ENCODE data around the gene LFNG. TPM values are rescaled to one million over a fixed set of nuclear protein-coding genes. Genes with fewer than 3 reads are reported as not detected.

Gene LFNG
- polyA plus RNA-seq, 2 of the 4 experiments (the other 2 are of a cell fraction), result 2.3 to 7.3 TPM

GRCh38 chr7:2558629-2559282 is 39.2 kb downstream of the LFNG start, which contains the start of gene IQCE:
Gene IQCE (plus strand): TSS chr7:2558979. CDS start chr7:2559182, 203 bp downstream.
- H3K9me3 ChIP-seq, result no peaks in the 10 kb centered on the region
- whole genome bisulfite sequencing (ENCODE audit: missing lambda C conversion rate), result 5% methylated on average over 12 of the region's 66 CpGs
- H3K27ac ChIP-seq, result peak within 1 kb of the TSS; percentile 90 to 92
- CTCF ChIA-PET, result interaction anchor here (0.9 to 2.6 kb wide), 9 partner anchors 9 to 108 kb away, joined by 3 to 13 read pairs (median 3); no protein-coding TSS in a partner anchor
- H3K4me2 ChIP-seq, result peak within 1 kb of the TSS; percentile 73
- FAIRE-seq (no peak), ATAC-seq (peak; percentile 55 to 57), DNase-seq (ENCODE audit: low read depth in 1 of 2, low spot score in 1 of 2) (peak; percentile 77 to 90)
- peak within 1 kb of the TSS; percentile 97 for H3K4me3 ChIP-seq
- POLR2A ChIA-PET, result interaction anchor here (1.6 kb wide), 1 partner anchor 13 kb away, joined by 5 read pairs; no protein-coding TSS in a partner anchor
- H3K4me1 ChIP-seq, result peaks cover 22% of the 10 kb centered on the region
- TF ChIP-seq BCL3 (IDR thresholded peaks at IDR 0.05) (no peak), RAD21 (conservative IDR thresholded peaks at IDR 0.05 in 1 of 2, IDR thresholded peaks at IDR 0.05 in 1 of 2) (peak in 1 of 2 experiments; percentile 13; a peak in 1 of 5 replicates), FOXS1 (CRISPR knock-in tag; IDR thresholded peaks at IDR 0.05) (no peak), RFX5 (IDR thresholded peaks at IDR 0.05) (no peak), NR3C1 (IDR thresholded peaks at IDR 0.05) (no peak), TP53 (CRISPR knock-in tag; IDR thresholded peaks at IDR 0.05) (no peak), HES2 (IDR thresholded peaks at IDR 0.05) (no peak), RCOR1 (IDR thresholded peaks at IDR 0.05; ENCODE audit: low read depth, low read length) (no peak), JUN (IDR thresholded peaks at IDR 0.05) (peak in 1 of 2 experiments; percentile 59; a peak in 2 of 5 replicates), ZSCAN20 (CRISPR knock-in tag; IDR thresholded peaks at IDR 0.05) (no peak), MYC (IDR thresholded peaks at IDR 0.05; ENCODE audit: borderline replicate concordance, low read length) (no peak), ELK1 (IDR thresholded peaks at IDR 0.05; ENCODE audit: low read depth, low read length) (no peak), CHD2 (IDR thresholded peaks at IDR 0.05; ENCODE audit: low read length, partially characterized antibody) (no peak), KDM5A (IDR thresholded peaks at IDR 0.05) (no peak), PBX3 (IDR thresholded peaks at IDR 0.05) (no peak), SREBF2 (IDR thresholded peaks at IDR 0.05) (no peak), HMGXB4 (CRISPR knock-in tag; IDR thresholded peaks at IDR 0.05; ENCODE audit: borderline replicate concordance) (no peak), POLR2A (IDR thresholded peaks at IDR 0.05; ENCODE audit: low read length) (peak; percentile 25; the same call in 1 of the 2 replicates), MAZ (IDR thresholded peaks at IDR 0.05; ENCODE audit: borderline replicate concordance, low read depth, low read length) (no peak), NFE2L2 (conservative IDR thresholded peaks at IDR 0.05; ENCODE audit: low read length) (no peak), FOSL2 (IDR thresholded peaks at IDR 0.05) (no peak), FOSL2 (CRISPR knock-in tag; IDR thresholded peaks at IDR 0.05) (no peak), ZC3H11A (IDR thresholded peaks at IDR 0.05) (no peak), HDAC2 (IDR thresholded peaks at IDR 0.05) (0 out of 2 replicates have a peak, but pooled peaks have one; percentile 66), E2F6 (IDR thresholded peaks at IDR 0.05; ENCODE audit: borderline replicate concordance, low read depth) (no peak), SMC3 (IDR thresholded peaks at IDR 0.05) (no peak), ZFP36 (IDR thresholded peaks at IDR 0.05; ENCODE audit: borderline replicate concordance, partially characterized antibody) (no peak), ZNF302 (CRISPR knock-in tag; IDR thresholded peaks at IDR 0.05) (no peak), MAFK (IDR thresholded peaks at IDR 0.05; ENCODE audit: partially characterized antibody) (no peak), HOXB13 (CRISPR knock-in tag; IDR thresholded peaks at IDR 0.05; ENCODE audit: low read depth) (no peak), REST (IDR thresholded peaks at IDR 0.05) (no peak), ESRRA (IDR thresholded peaks at IDR 0.05; ENCODE audit: borderline replicate concordance, low read length) (no peak)
